GM12878 (cell line): ENCODE results near the gene FOLR3. TPM values are rescaled to one million over a fixed set of nuclear protein-coding genes. Genes with fewer than 3 reads are reported as not detected.

Experiments
- ATAC-seq: fragments of 200-7000 bp; cut with Tn5 transposase; 3 replicates; pipeline ENCODE4 v1.9.1; 2020; ENCODE audit warnings: mild to moderate bottlenecking, moderate library complexity
- BruUV-seq: library from RNA; stranded (reverse); fragments of 400-500 nt; replicated peaks from 2 replicates; lab custom pipeline; 2021; lab: Mats Ljungman, UMichigan
- CTCF ChIA-PET: fragments of 300-600 bp; sonication (Branson Sonifier 250); formaldehyde crosslinking; extraction: SDS; loops from one replicate; lab custom pipeline; 2021; ENCODE audit warnings: inconsistent platforms; lab: Yijun Ruan, JAX
- POLR2A ChIA-PET: fragments of 350-600 bp; formaldehyde crosslinking; extraction: SDS; loops from one replicate; lab custom pipeline; 2021; ENCODE audit warnings: inconsistent platforms; lab: Charles Lee
- RAD21 ChIA-PET: fragments of 300-600 bp; sonication (Branson Sonifier 250); formaldehyde crosslinking; loops from one replicate; lab custom pipeline; 2023; ENCODE audit warnings: antibody characterized with exemption; ENCODE audit not compliant: unreplicated experiment; lab: Charles Lee
- SMC1A ChIA-PET: fragments of 300-600 bp; sonication (Branson Sonifier 250); formaldehyde crosslinking; loops from one replicate; lab custom pipeline; 2023; ENCODE audit not compliant: unreplicated experiment, uncharacterized antibody; lab: Charles Lee
- DNase-seq: peaks from one replicate; pipeline ENCODE4 v3.0.0-alpha.2; 2011; ENCODE audit warnings: low read depth, low spot score
- FAIRE-seq: peaks from 3 replicates; lab custom pipeline; 2011; peaks lifted over from hg19 to GRCh38; lab: Jason Lieb, UNC
- H2AFZ ChIP-seq: 2 replicates; pipeline ENCODE4 v1.6.0; 2011; ENCODE audit warnings: low read depth, low read length, control low read depth; ENCODE audit not compliant: control insufficient read depth
- H3K27ac ChIP-seq: 2 replicates; pipeline ENCODE4 v1.5.1; 2011; ENCODE audit warnings: control low read depth; ENCODE audit not compliant: control insufficient read depth, insufficient read depth
- H3K27me3 ChIP-seq, 2 experiments: replicated peaks in 1 of 2; 2 replicates each; pipeline versions ENCODE4 v1.6.0 to v1.6.1; 2011; ENCODE audit warnings: low read length in 1 of 2; ENCODE audit not compliant: control insufficient read depth in 2 of 2, insufficient read depth in 2 of 2
- H3K36me3 ChIP-seq, 2 experiments: 2 replicates each; pipeline ENCODE4 v1.5.1; 2011; ENCODE audit warnings: low read length in 1 of 2; ENCODE audit not compliant: control insufficient read depth in 2 of 2, insufficient read depth in 2 of 2
- H3K4me1 ChIP-seq: 2 replicates; pipeline ENCODE4 v1.6.1; 2011; ENCODE audit warnings: mild to moderate bottlenecking, low read length, moderate library complexity, mixed read lengths; ENCODE audit not compliant: control insufficient read depth, insufficient read depth
- H3K4me2 ChIP-seq: 2 replicates; pipeline ENCODE4 v1.6.0; 2011; ENCODE audit warnings: control low read depth; ENCODE audit not compliant: control insufficient read depth, insufficient read depth
- H3K4me3 ChIP-seq: fragments of 200-600 bp; sonication (generic); 2 replicates; pipeline ENCODE4 v1.5.1; 2016
- H3K79me2 ChIP-seq: 2 replicates; pipeline ENCODE4 v1.6.0; 2011; ENCODE audit warnings: low read length; ENCODE audit not compliant: control insufficient read depth, insufficient read depth
- H3K9ac ChIP-seq: 2 replicates; pipeline ENCODE4 v1.8.0; 2011; ENCODE audit warnings: low read length, control low read depth, mixed read lengths; ENCODE audit not compliant: control insufficient read depth, insufficient read depth
- H3K9me3 ChIP-seq: replicated peaks from 3 replicates; pipeline ENCODE4 v1.5.1; 2011; ENCODE audit warnings: mild to moderate bottlenecking, low read length; ENCODE audit not compliant: control insufficient read depth, insufficient read depth
- H4K20me1 ChIP-seq: 2 replicates; pipeline ENCODE4 v1.6.0; 2011; ENCODE audit not compliant: control insufficient read depth, insufficient read depth
- BMI1 ChIP-seq: fragments of 450-650 bp; IDR thresholded peaks from 2 replicates; pipeline ENCODE4 v1.6.1; 2016; ENCODE audit warnings: mild to moderate bottlenecking, moderate library complexity, borderline replicate concordance
- CHD1 ChIP-seq: IDR thresholded peaks from 2 replicates; pipeline ENCODE4 v1.6.1; 2012; ENCODE audit warnings: low read depth, low read length, improper control_type of control experiment
- EZH2 ChIP-seq: IDR thresholded peaks from 2 replicates; pipeline ENCODE4 v1.6.1; 2012; ENCODE audit warnings: low read depth, mild to moderate bottlenecking, control low read depth, inconsistent platforms, low read length, borderline replicate concordance; ENCODE audit not compliant: control insufficient read depth
- GATAD2B ChIP-seq: fragments of 450-650 bp; conservative IDR thresholded peaks from 2 replicates; pipeline ENCODE4 v1.6.1; 2017; ENCODE audit warnings: low read depth, mild to moderate bottlenecking, moderate library complexity
- IKZF1 ChIP-seq: fragments of 450-650 bp; conservative IDR thresholded peaks from 2 replicates; pipeline ENCODE4 v1.6.1; 2017; ENCODE audit warnings: antibody characterized with exemption, mild to moderate bottlenecking
- KAT2A ChIP-seq: conservative IDR thresholded peaks from 2 replicates; pipeline ENCODE4 v1.6.1; 2011; ENCODE audit warnings: low read depth, low read length; ENCODE audit not compliant: control insufficient read depth
- NR2C2 ChIP-seq: IDR thresholded peaks from 2 replicates; pipeline ENCODE4 v1.6.1; 2011; ENCODE audit warnings: borderline replicate concordance, low read depth; ENCODE audit not compliant: control insufficient read depth, insufficient read length
- RELA ChIP-seq: fragments of 450-650 bp; IDR thresholded peaks from 2 replicates; pipeline ENCODE4 v1.8.0; 2014; ENCODE audit warnings: borderline replicate concordance; ENCODE audit not compliant: partially characterized antibody
- SMAD1 ChIP-seq: fragments of 450-650 bp; IDR thresholded peaks from 2 replicates; pipeline ENCODE4 v1.6.1; 2018; ENCODE audit warnings: mild to moderate bottlenecking, low read depth; ENCODE audit not compliant: partially characterized antibody
- SMARCA5 ChIP-seq: fragments of 450-650 bp; IDR thresholded peaks from 2 replicates; pipeline ENCODE4 v1.6.1; 2017; ENCODE audit warnings: mild to moderate bottlenecking
- SUPT20H ChIP-seq: IDR thresholded peaks from 2 replicates; pipeline ENCODE4 v1.6.1; 2011; ENCODE audit warnings: low read depth, mild to moderate bottlenecking, low read length, moderate library complexity, borderline replicate concordance; ENCODE audit not compliant: control insufficient read depth
- TCF3 ChIP-seq: IDR thresholded peaks from 2 replicates; pipeline ENCODE4 v1.6.1; 2012; ENCODE audit warnings: low read depth, mild to moderate bottlenecking, low read length, borderline replicate concordance; ENCODE audit not compliant: insufficient read depth
- ZBTB33 ChIP-seq: fragments of 450-650 bp; IDR thresholded peaks from 2 replicates; pipeline ENCODE4 v1.6.1; 2017; ENCODE audit warnings: mild to moderate bottlenecking
- ZNF24 ChIP-seq: fragments of 450-650 bp; IDR thresholded peaks from 2 replicates; pipeline ENCODE4 v1.6.1; 2017; ENCODE audit warnings: antibody characterized with exemption, mild to moderate bottlenecking
- WGBS: methylation state at CpG from one replicate; pipeline ENCODE4 v1.1.6; 2016; ENCODE audit warnings: low lambda C conversion rate; ENCODE audit not compliant: insufficient replicate concordance, insufficient coverage; ENCODE audit errors: missing lambda C conversion rate; 5-methylcytosine and 5-hydroxymethylcytosine counted together
- in situ Hi-C: fragments of 300-500 bp; cut with MboI; formaldehyde crosslinking; loops from 9 replicates; pipeline ENCODE4 v1.14.3; 2018; ENCODE audit warnings: mixed read lengths
- intact Hi-C: fragments of 100-400 bp; cut with micrococcal nuclease; formaldehyde crosslinking; loops from one replicate; pipeline ENCODE4 v1.14.2; 2022; ENCODE audit not compliant: unreplicated experiment
- polyA plus RNA-seq, 11 experiments: library from polyadenylated mRNA; depleted of rRNA in 4 of 11; unstranded in 6 of 11; stranded (reverse) in 5 of 11; fragments of >200 nt; fragmentation: Nextera tagmentation in 4 of 11; fragmentation: Illumina TruSeq in 1 of 11; extraction: Ambion mirVana in 4 of 11; extraction: Trizol in 1 of 11; gene quantifications; 1 replicate in 1 of 11; 2 replicates in 10 of 11; pipeline versions ENCODE4 v1.2.1 to v1.2.3, GENCODE V29; 2011 to 2016; ENCODE audit warnings: inconsistent platforms in 2 of 11, missing spikeins in 2 of 11, low read depth in 1 of 11
- total RNA-seq, 4 experiments: library from RNA; depleted of rRNA in 3 of 4; stranded (reverse); fragments of >200 nt in 3 of 4; fragmentation: Illumina TruSeq in 1 of 4; extraction: Trizol in 1 of 4; gene quantifications; 2 replicates each; pipeline versions ENCODE4 v1.2.1 to v1.2.3, GENCODE V29; 2013 to 2021
- TF ChIP-seq, protein P1 (sequence below): fragments of 450-650 bp; formaldehyde crosslinking; IDR thresholded peaks from 2 replicates; pipeline ENCODE4 v1.4.0; 2020; ENCODE audit warnings: mild to moderate bottlenecking, moderate library complexity
- TF ChIP-seq, protein P2 (sequence below): fragments of 450-650 bp; IDR thresholded peaks from 2 replicates; pipeline ENCODE4 v1.6.1; 2017; ENCODE audit warnings: low read depth, mild to moderate bottlenecking, moderate library complexity

FOLR3 gene
- total and polyA plus RNA-seq, 10 of the 15 experiments (the other 5 are each of a cell fraction or from before 2014, with no cell fraction given), result not detected

DNA sequence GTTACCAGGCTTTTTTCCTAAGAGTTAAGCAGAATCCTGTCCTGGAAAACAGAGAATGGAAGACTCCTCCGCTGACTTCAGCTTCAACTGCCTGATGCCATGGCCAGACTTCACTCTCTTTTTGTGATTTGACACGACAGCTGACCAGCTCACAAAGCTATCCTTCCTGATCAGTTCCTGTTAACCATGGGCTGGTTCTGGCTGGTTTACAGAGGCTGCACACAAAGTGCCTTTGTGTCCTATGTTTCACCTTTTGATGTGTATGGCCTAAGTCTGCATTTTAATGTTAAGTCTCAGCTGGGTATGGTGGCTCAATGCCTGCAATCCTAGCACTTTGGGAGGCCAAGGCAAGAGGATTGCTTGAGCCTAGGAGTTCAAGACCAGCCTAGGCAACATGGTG lies 11.1 kb downstream of the FOLR3 start:
- H4K20me1 ChIP-seq, result no peaks in the 10 kb centered on the region
- ChIA-PET CTCF (interaction anchor here (0.9 to 1.6 kb wide), 9 partner anchors 26 to 284 kb away, joined by 3 to 12 read pairs (median 3); no protein-coding TSS in a partner anchor), RAD21 (no interaction called here), SMC1A (interaction anchor here (0.7 to 5.1 kb wide), 4 partner anchors 18 to 284 kb away, joined by 3 to 44 read pairs (median 4); no protein-coding TSS in a partner anchor), POLR2A (no interaction called here)
- FAIRE-seq (no peak), ATAC-seq (no peak), DNase-seq (no peak)
- no peak overlapping the region for H2AFZ ChIP-seq
- H3K9ac ChIP-seq, result no peak overlapping the region
- 0% methylated on average over 2 of the region's 2 CpGs for WGBS
- H3K27me3 ChIP-seq, result no peaks in the 10 kb centered on the region; a peak in 1 of 4 replicates
- H3K4me1 ChIP-seq, result no peaks in the 10 kb centered on the region
- BruUV-seq, result no TSS peak
- no peaks in the 10 kb centered on the region for H3K79me2 ChIP-seq
- H3K4me2 ChIP-seq, result no peak overlapping the region
- no peak for TF ChIP-seq SMARCA5
- no peak for TF ChIP-seq TCF3
- no peak for TF ChIP-seq BMI1
- TF ChIP-seq SMAD1, result no peak
- TF ChIP-seq CHD1, result no peak
- TF ChIP-seq, protein P1, sequence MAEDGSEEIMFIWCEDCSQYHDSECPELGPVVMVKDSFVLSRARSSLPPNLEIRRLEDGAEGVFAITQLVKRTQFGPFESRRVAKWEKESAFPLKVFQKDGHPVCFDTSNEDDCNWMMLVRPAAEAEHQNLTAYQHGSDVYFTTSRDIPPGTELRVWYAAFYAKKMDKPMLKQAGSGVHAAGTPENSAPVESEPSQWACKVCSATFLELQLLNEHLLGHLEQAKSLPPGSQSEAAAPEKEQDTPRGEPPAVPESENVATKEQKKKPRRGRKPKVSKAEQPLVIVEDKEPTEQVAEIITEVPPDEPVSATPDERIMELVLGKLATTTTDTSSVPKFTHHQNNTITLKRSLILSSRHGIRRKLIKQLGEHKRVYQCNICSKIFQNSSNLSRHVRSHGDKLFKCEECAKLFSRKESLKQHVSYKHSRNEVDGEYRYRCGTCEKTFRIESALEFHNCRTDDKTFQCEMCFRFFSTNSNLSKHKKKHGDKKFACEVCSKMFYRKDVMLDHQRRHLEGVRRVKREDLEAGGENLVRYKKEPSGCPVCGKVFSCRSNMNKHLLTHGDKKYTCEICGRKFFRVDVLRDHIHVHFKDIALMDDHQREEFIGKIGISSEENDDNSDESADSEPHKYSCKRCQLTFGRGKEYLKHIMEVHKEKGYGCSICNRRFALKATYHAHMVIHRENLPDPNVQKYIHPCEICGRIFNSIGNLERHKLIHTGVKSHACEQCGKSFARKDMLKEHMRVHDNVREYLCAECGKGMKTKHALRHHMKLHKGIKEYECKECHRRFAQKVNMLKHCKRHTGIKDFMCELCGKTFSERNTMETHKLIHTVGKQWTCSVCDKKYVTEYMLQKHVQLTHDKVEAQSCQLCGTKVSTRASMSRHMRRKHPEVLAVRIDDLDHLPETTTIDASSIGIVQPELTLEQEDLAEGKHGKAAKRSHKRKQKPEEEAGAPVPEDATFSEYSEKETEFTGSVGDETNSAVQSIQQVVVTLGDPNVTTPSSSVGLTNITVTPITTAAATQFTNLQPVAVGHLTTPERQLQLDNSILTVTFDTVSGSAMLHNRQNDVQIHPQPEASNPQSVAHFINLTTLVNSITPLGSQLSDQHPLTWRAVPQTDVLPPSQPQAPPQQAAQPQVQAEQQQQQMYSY (CRISPR knock-in tag), result no peak
- TF ChIP-seq ZBTB33, result no peak
- no peak for TF ChIP-seq SUPT20H
- TF ChIP-seq ZNF24, result no peak
- TF ChIP-seq GATAD2B, result no peak
- TF ChIP-seq IKZF1, result no peak
- no peak for TF ChIP-seq NR2C2
- no peak for TF ChIP-seq EZH2
- no peak for TF ChIP-seq RELA
- TF ChIP-seq, protein P2, sequence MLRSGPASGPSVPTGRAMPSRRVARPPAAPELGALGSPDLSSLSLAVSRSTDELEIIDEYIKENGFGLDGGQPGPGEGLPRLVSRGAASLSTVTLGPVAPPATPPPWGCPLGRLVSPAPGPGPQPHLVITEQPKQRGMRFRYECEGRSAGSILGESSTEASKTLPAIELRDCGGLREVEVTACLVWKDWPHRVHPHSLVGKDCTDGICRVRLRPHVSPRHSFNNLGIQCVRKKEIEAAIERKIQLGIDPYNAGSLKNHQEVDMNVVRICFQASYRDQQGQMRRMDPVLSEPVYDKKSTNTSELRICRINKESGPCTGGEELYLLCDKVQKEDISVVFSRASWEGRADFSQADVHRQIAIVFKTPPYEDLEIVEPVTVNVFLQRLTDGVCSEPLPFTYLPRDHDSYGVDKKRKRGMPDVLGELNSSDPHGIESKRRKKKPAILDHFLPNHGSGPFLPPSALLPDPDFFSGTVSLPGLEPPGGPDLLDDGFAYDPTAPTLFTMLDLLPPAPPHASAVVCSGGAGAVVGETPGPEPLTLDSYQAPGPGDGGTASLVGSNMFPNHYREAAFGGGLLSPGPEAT, result no peak
- no peak for TF ChIP-seq KAT2A
- no peaks in the 10 kb centered on the region for H3K9me3 ChIP-seq
- H3K27ac ChIP-seq, result no peak overlapping the region
- intact Hi-C loops (no loop called here), in situ Hi-C loops (no loop called here)
- H3K4me3 ChIP-seq, result no peak overlapping the region
- no peaks in the 10 kb centered on the region for H3K36me3 ChIP-seq
